ENCODE data around the gene TMEM236.

TMEM236 gene

GRCh38 chr10:17729630-17730029, 22.4 kb upstream of the TMEM236 start:
- H3K4me3 ChIP-seq (ENCODE audit: low read depth, low read length), result no peak overlapping the region
- DNase-seq (ENCODE audit: low read depth), result no peak
- TF ChIP-seq POLR2A (IDR thresholded peaks at IDR 0.05; ENCODE audit: extremely low read depth, insufficient read length) (no peak), CTCF (IDR thresholded peaks at IDR 0.05; ENCODE audit: low read depth, low read length) (no peak), MAX (IDR thresholded peaks at IDR 0.05; ENCODE audit: low read depth, low read length) (no peak), MYC (IDR thresholded peaks at IDR 0.05; ENCODE audit: low read depth, low read length) (no peak)

- DNase-seq (ENCODE audit: low read depth), result no peak
- H3K4me3 ChIP-seq (ENCODE audit: low read depth, low read length), result no peak overlapping the region
- TF ChIP-seq CTCF (IDR thresholded peaks at IDR 0.05; ENCODE audit: low read depth, low read length), result no peak
Measured at GRCh38 chr10:17730667-17731066, 21.3 kb upstream of the TMEM236 start.

GRCh38 chr10:17731331-17732020, 20.5 kb upstream of the TMEM236 start:
- no peak overlapping the region for H3K4me3 ChIP-seq (ENCODE audit: low read depth, low read length)
- no peak for DNase-seq (ENCODE audit: low read depth)
- no peak for TF ChIP-seq MYC (IDR thresholded peaks at IDR 0.05; ENCODE audit: low read depth, low read length)
- TF ChIP-seq MAX (IDR thresholded peaks at IDR 0.05; ENCODE audit: low read depth, low read length), result no peak
- no peak for TF ChIP-seq CTCF (IDR thresholded peaks at IDR 0.05; ENCODE audit: low read depth, low read length)
- TF ChIP-seq POLR2A (IDR thresholded peaks at IDR 0.05; ENCODE audit: extremely low read depth, insufficient read length), result no peak

- TF ChIP-seq MYC (IDR thresholded peaks at IDR 0.05; ENCODE audit: low read depth, low read length) (no peak), POLR2A (IDR thresholded peaks at IDR 0.05; ENCODE audit: extremely low read depth, insufficient read length) (no peak), CTCF (IDR thresholded peaks at IDR 0.05; ENCODE audit: low read depth, low read length) (no peak), MAX (IDR thresholded peaks at IDR 0.05; ENCODE audit: low read depth, low read length) (no peak)
- no peak for DNase-seq (ENCODE audit: low read depth)
- H3K4me3 ChIP-seq (ENCODE audit: low read depth, low read length), result no peak overlapping the region
Measured at GRCh38 chr10:17733620-17734019, 18.4 kb upstream of the TMEM236 start.

GRCh38 chr10:17734432-17735080, 17.4 kb upstream of the TMEM236 start:
- no peak overlapping the region for H3K4me3 ChIP-seq (ENCODE audit: low read depth, low read length)
- TF ChIP-seq POLR2A (IDR thresholded peaks at IDR 0.05; ENCODE audit: extremely low read depth, insufficient read length) (no peak), MYC (IDR thresholded peaks at IDR 0.05; ENCODE audit: low read depth, low read length) (no peak), CTCF (IDR thresholded peaks at IDR 0.05; ENCODE audit: low read depth, low read length) (no peak), MAX (IDR thresholded peaks at IDR 0.05; ENCODE audit: low read depth, low read length) (no peak)
- no peak for DNase-seq (ENCODE audit: low read depth)

Measured in NB4 (cell line).